Measurements from ENCODE around the gene FAR2.

FAR2 gene

DNA sequence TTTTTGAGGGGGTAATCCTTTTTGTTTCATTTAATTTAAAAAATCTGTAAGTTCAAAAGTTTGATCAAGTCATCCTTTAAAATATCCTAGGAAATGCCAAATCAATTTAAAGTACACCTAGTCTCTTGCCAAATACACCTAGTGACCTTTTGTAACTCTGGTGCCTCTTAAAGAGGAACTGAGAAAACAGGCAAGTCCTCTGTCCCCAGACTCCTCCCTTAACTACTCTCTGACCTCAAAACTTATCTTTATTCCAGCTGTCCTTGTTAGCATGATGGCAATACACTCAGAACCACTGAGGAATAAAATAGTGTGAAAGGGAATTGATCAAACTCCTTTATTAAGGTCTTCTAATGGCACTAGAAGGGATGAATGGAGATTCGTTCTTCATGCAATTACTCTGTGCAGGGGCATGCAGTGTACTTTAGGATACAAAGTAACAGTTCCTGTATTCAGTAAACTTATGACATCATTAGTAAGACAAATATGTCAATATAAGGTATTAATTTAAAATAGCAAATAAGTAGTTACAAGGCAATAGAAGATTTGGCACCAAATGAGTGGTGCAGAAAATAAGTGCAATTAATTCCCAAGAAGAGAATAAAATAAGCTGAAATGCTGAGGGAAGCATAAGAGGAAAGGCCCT is 3.3 kb downstream of the FAR2 start:
- Histone ChIP-seq H3K79me2 (ENCODE audit: insufficient read depth, low read length) (no peaks in the 10 kb centered on the region), H3K4me1 (ENCODE audit: insufficient read depth, low read length, severe bottlenecking) (peaks cover 24% of the 10 kb centered on the region), H3K9me2 (ENCODE audit: low read depth, low read length) (no peaks in the 10 kb centered on the region), H3F3A (ENCODE audit: insufficient read depth, low read length) (no peaks in the 10 kb centered on the region), H3K27me3 (ENCODE audit: insufficient read depth, low read length) (no peaks in the 10 kb centered on the region), H3K4me2 (ENCODE audit: low read length) (no peak overlapping the region), H3K9me3 (ENCODE audit: low read length) (no peaks in the 10 kb centered on the region; the same call in 1 of the 2 replicates), H3K9ac (ENCODE audit: low read length) (no peak overlapping the region), H3K36me3 (ENCODE audit: insufficient read depth, low read length) (no peaks in the 10 kb centered on the region), H4K20me1 (ENCODE audit: insufficient read depth, low read length) (no peaks in the 10 kb centered on the region), H3K27ac (ENCODE audit: low read depth, low read length, poor library complexity, severe bottlenecking) (no peak overlapping the region), H3K4me3 (ENCODE audit: low read depth, low read length, poor library complexity, severe bottlenecking) (no peak overlapping the region), H2AFZ (ENCODE audit: low read length) (no peak overlapping the region)
- TF ChIP-seq EZH2 (IDR thresholded peaks at IDR 0.05; ENCODE audit: borderline replicate concordance, low read length): no peak
- TF ChIP-seq, protein P1, sequence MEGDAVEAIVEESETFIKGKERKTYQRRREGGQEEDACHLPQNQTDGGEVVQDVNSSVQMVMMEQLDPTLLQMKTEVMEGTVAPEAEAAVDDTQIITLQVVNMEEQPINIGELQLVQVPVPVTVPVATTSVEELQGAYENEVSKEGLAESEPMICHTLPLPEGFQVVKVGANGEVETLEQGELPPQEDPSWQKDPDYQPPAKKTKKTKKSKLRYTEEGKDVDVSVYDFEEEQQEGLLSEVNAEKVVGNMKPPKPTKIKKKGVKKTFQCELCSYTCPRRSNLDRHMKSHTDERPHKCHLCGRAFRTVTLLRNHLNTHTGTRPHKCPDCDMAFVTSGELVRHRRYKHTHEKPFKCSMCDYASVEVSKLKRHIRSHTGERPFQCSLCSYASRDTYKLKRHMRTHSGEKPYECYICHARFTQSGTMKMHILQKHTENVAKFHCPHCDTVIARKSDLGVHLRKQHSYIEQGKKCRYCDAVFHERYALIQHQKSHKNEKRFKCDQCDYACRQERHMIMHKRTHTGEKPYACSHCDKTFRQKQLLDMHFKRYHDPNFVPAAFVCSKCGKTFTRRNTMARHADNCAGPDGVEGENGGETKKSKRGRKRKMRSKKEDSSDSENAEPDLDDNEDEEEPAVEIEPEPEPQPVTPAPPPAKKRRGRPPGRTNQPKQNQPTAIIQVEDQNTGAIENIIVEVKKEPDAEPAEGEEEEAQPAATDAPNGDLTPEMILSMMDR (IDR thresholded peaks at IDR 0.05; ENCODE audit: low read length): no peak

DNA sequence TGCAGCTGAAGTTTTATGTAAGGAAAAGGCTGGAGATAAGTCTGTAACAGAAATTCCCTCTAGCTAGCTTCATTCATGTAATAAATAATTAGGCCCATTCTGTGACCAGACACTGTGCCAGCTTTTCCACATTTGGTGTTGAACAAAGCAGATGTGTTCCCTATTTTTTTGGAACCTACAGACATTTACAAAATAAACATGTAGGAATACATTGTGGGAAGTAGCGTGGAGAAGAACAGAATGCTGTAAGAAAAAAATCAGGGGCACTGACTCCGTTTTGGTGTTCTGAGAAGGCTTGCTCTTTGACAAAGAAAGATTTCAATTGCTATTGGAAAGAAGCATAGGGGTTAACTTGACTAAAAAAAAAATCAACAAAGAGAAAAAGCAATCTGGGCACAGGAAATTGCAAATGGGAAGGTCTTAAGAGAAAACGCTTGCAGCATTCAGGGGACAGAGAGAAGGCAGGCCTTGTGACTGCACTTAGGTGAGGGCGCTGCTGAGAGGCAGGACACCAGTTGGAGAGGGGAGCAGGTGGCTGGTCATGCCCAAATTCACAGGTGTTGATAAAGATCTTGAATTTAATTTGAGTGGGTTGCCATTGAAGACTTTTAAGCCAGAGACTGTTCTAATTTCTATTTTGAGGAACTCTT is 4.0 kb downstream of the FAR2 start:
- TF ChIP-seq, protein P1 (IDR thresholded peaks at IDR 0.05; ENCODE audit: low read length): no peak
- TF ChIP-seq EZH2 (IDR thresholded peaks at IDR 0.05; ENCODE audit: borderline replicate concordance, low read length): no peak
- Histone ChIP-seq H3K4me2 (ENCODE audit: low read length) (no peak overlapping the region), H3K4me1 (ENCODE audit: insufficient read depth, low read length, severe bottlenecking) (peaks cover 24% of the 10 kb centered on the region), H3K4me3 (ENCODE audit: low read depth, low read length, poor library complexity, severe bottlenecking) (no peak overlapping the region), H3K79me2 (ENCODE audit: insufficient read depth, low read length) (no peaks in the 10 kb centered on the region), H4K20me1 (ENCODE audit: insufficient read depth, low read length) (no peaks in the 10 kb centered on the region), H3K9me2 (ENCODE audit: low read depth, low read length) (no peaks in the 10 kb centered on the region), H2AFZ (ENCODE audit: low read length) (no peak overlapping the region), H3K27me3 (ENCODE audit: insufficient read depth, low read length) (no peaks in the 10 kb centered on the region), H3K9me3 (ENCODE audit: low read length) (no peaks in the 10 kb centered on the region), H3K9ac (ENCODE audit: low read length) (no peak overlapping the region), H3K36me3 (ENCODE audit: insufficient read depth, low read length) (no peaks in the 10 kb centered on the region), H3K27ac (ENCODE audit: low read depth, low read length, poor library complexity, severe bottlenecking) (no peak overlapping the region), H3F3A (ENCODE audit: insufficient read depth, low read length) (no peaks in the 10 kb centered on the region)

DNA sequence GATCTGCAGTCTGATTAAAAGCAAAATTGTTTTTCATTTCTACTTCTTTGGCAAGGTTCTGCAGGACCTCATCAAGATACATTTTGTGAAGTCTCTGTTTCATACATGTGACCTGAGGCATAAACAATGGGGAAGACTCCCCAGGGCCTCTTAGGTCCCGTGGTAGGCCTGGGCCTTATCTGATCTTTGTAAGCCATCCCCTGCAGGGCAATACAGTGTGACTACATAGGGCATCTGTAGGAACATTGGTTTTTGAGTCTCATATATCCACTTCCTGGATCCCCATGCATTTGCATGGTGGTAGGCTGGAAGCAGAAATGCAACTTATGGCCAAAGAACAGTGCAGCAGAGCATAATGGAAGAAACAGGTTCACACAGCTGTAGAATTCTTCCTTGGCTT is 6.0 kb downstream of the FAR2 start:
- H3F3A ChIP-seq (ENCODE audit: insufficient read depth, low read length): no peaks in the 10 kb centered on the region
- H3K9me2 ChIP-seq (ENCODE audit: low read depth, low read length): no peaks in the 10 kb centered on the region
- H3K4me2 ChIP-seq (ENCODE audit: low read length): no peak overlapping the region
- peaks cover 24% of the 10 kb centered on the region for H3K4me1 ChIP-seq (ENCODE audit: insufficient read depth, low read length, severe bottlenecking)
- H4K20me1 ChIP-seq (ENCODE audit: insufficient read depth, low read length): no peaks in the 10 kb centered on the region
- no peaks in the 10 kb centered on the region for H3K9me3 ChIP-seq (ENCODE audit: low read length)
- TF ChIP-seq, protein P1 (IDR thresholded peaks at IDR 0.05; ENCODE audit: low read length): no peak
- no peaks in the 10 kb centered on the region for H3K27me3 ChIP-seq (ENCODE audit: insufficient read depth, low read length)
- no peak overlapping the region for H3K4me3 ChIP-seq (ENCODE audit: low read depth, low read length, poor library complexity, severe bottlenecking)
- H3K27ac ChIP-seq (ENCODE audit: low read depth, low read length, poor library complexity, severe bottlenecking): peak overlapping the region; percentile 72
- H3K36me3 ChIP-seq (ENCODE audit: insufficient read depth, low read length): no peaks in the 10 kb centered on the region
- no peak overlapping the region for H2AFZ ChIP-seq (ENCODE audit: low read length)
- H3K79me2 ChIP-seq (ENCODE audit: insufficient read depth, low read length): no peaks in the 10 kb centered on the region
- no peak overlapping the region for H3K9ac ChIP-seq (ENCODE audit: low read length)
